PC-9 (cell line): ENCODE measurements around the gene FBN3.

Experiments used
- CTCF ChIP-seq: fragments of 200-600 bp; sonication (generic); conservative IDR thresholded peaks from 2 replicates; pipeline ENCODE4 v1.6.1; 2017; ENCODE audit warnings: mixed run types, antibody characterized with exemption, mild to moderate bottlenecking, moderate library complexity
- EZH2 ChIP-seq: fragments of 200-600 bp; sonication (generic); IDR thresholded peaks from 2 replicates; pipeline ENCODE4 v1.8.0; 2017; ENCODE audit warnings: antibody characterized with exemption, low read depth

- TF ChIP-seq CTCF (no peak), EZH2 (no peak)
Observed at GRCh38 chr19:8148088-8148409, 1.3 kb downstream of the FBN3 start.
